WERI-Rb-1 (cell line): ENCODE measurements around the gene TCIRG1.
A peak's percentile ranks its signal among the peaks of the same experiment; 100 is the strongest.
"Not testable (repeated sequence)": the region's sequence is repeated elsewhere in the genome, so short reads cannot be mapped to it uniquely, and the experiment has no call there.

Source experiments
- DNase-seq: peaks from one replicate; pipeline ENCODE4 v3.0.0-alpha.2; 2020
- H3K27ac ChIP-seq: fragments of 250-450 bp; sonication (Bioruptor Pico); 2 replicates; pipeline ENCODE4 v1.5.1; 2020; ENCODE audit warnings: mild to moderate bottlenecking, moderate library complexity
- H3K27me3 ChIP-seq: fragments of 250-450 bp; sonication (Bioruptor Pico); 2 replicates; pipeline ENCODE4 v1.5.1; 2021; ENCODE audit warnings: mild to moderate bottlenecking, low read depth, moderate library complexity; ENCODE audit not compliant: insufficient read depth, severe bottlenecking
- H3K36me3 ChIP-seq: fragments of 250-450 bp; sonication (Bioruptor Pico); 2 replicates; pipeline ENCODE4 v1.5.1; 2020; ENCODE audit warnings: mild to moderate bottlenecking, moderate library complexity
- H3K4me3 ChIP-seq: 2 replicates; pipeline ENCODE4 v1.5.1; 2011; ENCODE audit warnings: low read depth, mild to moderate bottlenecking, control low read depth, low read length
- H3K9me3 ChIP-seq: fragments of 250-450 bp; sonication (Bioruptor Pico); 2 replicates; pipeline ENCODE4 v1.5.1; 2021; ENCODE audit warnings: mild to moderate bottlenecking, moderate library complexity; ENCODE audit not compliant: severe bottlenecking
- CTCF ChIP-seq: IDR thresholded peaks from 2 replicates; pipeline ENCODE4 v1.5.1; 2011; ENCODE audit warnings: low read depth, mild to moderate bottlenecking, control low read depth, inconsistent platforms, low read length

TCIRG1 gene

GRCh38 chr11:68089679-68090078, 50.9 kb downstream of the TCIRG1 start:
- Histone ChIP-seq H3K27ac (no peak overlapping the region), H3K27me3 (no peaks in the 10 kb centered on the region), H3K9me3 (no peaks in the 10 kb centered on the region), H3K36me3 (no peaks in the 10 kb centered on the region; the same call in 1 of the 2 replicates), H3K4me3 (no peak overlapping the region)
- no peak for DNase-seq
- no peak for TF ChIP-seq CTCF

GRCh38 chr11:68090287-68090686, 51.5 kb downstream of the TCIRG1 start:
- Histone ChIP-seq H3K4me3 (no peak overlapping the region), H3K9me3 (no peaks in the 10 kb centered on the region), H3K27me3 (no peaks in the 10 kb centered on the region), H3K27ac (no peak overlapping the region), H3K36me3 (no peaks in the 10 kb centered on the region; the same call in 1 of the 2 replicates)
- no peak for DNase-seq
- no peak for TF ChIP-seq CTCF

GRCh38 chr11:68090706-68091105, 51.9 kb downstream of the TCIRG1 start:
- H3K36me3 ChIP-seq, result no peaks in the 10 kb centered on the region; the same call in 1 of the 2 replicates
- H3K9me3 ChIP-seq, result no peaks in the 10 kb centered on the region
- DNase-seq, result peak; percentile 17
- no peak overlapping the region for H3K27ac ChIP-seq
- no peak overlapping the region for H3K4me3 ChIP-seq
- no peak for TF ChIP-seq CTCF
- H3K27me3 ChIP-seq, result no peaks in the 10 kb centered on the region

- DNase-seq, result no peak
- Histone ChIP-seq H3K27me3 (no peaks in the 10 kb centered on the region), H3K9me3 (no peaks in the 10 kb centered on the region), H3K27ac (no peak overlapping the region), H3K4me3 (no peak overlapping the region), H3K36me3 (no peaks in the 10 kb centered on the region; the same call in none of the 2 replicates)
- no peak for TF ChIP-seq CTCF
Measured at GRCh38 chr11:68092411-68092810, 53.6 kb downstream of the TCIRG1 start.

- not testable (repeated sequence) for H3K9me3 ChIP-seq, H3K36me3 ChIP-seq, H3K4me3 ChIP-seq, H3K27ac ChIP-seq, DNase-seq, H3K27me3 ChIP-seq
Measured at GRCh38 chr11:68092946-68093345, 54.1 kb downstream of the TCIRG1 start.

- no peak for TF ChIP-seq CTCF
- Histone ChIP-seq H3K27me3 (no peaks in the 10 kb centered on the region), H3K9me3 (no peaks in the 10 kb centered on the region), H3K36me3 (no peaks in the 10 kb centered on the region; the same call in none of the 2 replicates), H3K27ac (no peak overlapping the region), H3K4me3 (no peak overlapping the region)
- no peak for DNase-seq
Measured at GRCh38 chr11:68093565-68093964, 54.7 kb downstream of the TCIRG1 start.
